ENCODE results near the gene ARL2.

GRCh38 chr11:65063532-65063931 is 49.6 kb downstream of the ARL2 start:
- TF ChIP-seq, protein P1, sequence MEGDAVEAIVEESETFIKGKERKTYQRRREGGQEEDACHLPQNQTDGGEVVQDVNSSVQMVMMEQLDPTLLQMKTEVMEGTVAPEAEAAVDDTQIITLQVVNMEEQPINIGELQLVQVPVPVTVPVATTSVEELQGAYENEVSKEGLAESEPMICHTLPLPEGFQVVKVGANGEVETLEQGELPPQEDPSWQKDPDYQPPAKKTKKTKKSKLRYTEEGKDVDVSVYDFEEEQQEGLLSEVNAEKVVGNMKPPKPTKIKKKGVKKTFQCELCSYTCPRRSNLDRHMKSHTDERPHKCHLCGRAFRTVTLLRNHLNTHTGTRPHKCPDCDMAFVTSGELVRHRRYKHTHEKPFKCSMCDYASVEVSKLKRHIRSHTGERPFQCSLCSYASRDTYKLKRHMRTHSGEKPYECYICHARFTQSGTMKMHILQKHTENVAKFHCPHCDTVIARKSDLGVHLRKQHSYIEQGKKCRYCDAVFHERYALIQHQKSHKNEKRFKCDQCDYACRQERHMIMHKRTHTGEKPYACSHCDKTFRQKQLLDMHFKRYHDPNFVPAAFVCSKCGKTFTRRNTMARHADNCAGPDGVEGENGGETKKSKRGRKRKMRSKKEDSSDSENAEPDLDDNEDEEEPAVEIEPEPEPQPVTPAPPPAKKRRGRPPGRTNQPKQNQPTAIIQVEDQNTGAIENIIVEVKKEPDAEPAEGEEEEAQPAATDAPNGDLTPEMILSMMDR (conservative IDR thresholded peaks at IDR 0.05) = no peak
- no peak for TF ChIP-seq ZFX (IDR thresholded peaks at IDR 0.05)
